Gastrocnemius medialis (tissue), 4 donors: ENCODE results near the gene ZMYM4.

Experiments
- POLR2A ChIP-seq, 2 donors: fragments of 450-650 bp; IDR thresholded peaks; one replicate each; pipeline ENCODE4 v1.6.1; 2017; ENCODE audit warnings: antibody characterized with exemption in 2 of 2, mild to moderate bottlenecking in 2 of 2, moderate library complexity in 2 of 2
- TF ChIP-seq, protein P1 (sequence below), 5 experiments: fragments of 450-650 bp in 3 of 5; fragments of 200-600 bp in 2 of 5; sonication (generic) in 2 of 5; IDR thresholded peaks in 4 of 5; conservative IDR thresholded peaks in 1 of 5; 1 replicate in 4 of 5; 2 replicates in 1 of 5; pipeline ENCODE4 v1.5.1; 2016 to 2019; ENCODE audit warnings: antibody characterized with exemption in 5 of 5, mild to moderate bottlenecking in 3 of 5, moderate library complexity in 3 of 5

DNA sequence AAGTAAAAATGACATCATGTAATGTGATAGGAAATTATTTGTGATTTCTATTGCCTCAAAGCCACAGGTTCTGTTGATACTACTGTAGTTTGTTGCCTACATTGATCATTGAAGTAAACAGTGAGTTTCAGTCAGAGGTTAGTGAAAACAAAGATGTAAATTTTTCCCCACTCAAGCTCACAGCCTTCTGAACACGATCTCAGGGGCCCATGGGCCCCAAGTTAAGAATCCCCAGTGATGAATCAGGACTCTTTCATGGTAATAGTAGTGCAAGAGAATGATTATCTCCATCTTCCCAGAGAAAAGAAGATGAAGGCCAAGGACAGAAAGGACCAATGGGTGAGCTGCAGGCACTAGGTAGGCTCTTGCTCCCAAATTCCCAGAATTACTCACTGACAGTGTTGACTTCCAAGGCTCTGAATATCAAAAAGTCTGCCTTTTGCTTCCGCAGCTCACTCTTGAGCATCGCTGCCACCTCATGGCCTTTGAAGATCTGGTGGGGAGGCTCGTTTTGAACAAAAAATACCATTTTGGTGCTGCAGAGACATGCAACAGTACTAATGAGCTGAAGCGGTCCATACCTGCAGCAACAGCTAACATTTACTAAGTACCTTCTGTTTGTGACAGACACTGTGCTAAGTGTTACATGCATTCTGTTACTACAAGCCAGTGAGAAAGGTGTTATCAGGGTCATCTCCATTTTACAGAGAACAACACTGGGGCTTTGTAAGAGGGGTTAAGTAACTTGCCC lies 175.4 kb downstream of the ZMYM4 start:
- TF ChIP-seq, protein P1, sequence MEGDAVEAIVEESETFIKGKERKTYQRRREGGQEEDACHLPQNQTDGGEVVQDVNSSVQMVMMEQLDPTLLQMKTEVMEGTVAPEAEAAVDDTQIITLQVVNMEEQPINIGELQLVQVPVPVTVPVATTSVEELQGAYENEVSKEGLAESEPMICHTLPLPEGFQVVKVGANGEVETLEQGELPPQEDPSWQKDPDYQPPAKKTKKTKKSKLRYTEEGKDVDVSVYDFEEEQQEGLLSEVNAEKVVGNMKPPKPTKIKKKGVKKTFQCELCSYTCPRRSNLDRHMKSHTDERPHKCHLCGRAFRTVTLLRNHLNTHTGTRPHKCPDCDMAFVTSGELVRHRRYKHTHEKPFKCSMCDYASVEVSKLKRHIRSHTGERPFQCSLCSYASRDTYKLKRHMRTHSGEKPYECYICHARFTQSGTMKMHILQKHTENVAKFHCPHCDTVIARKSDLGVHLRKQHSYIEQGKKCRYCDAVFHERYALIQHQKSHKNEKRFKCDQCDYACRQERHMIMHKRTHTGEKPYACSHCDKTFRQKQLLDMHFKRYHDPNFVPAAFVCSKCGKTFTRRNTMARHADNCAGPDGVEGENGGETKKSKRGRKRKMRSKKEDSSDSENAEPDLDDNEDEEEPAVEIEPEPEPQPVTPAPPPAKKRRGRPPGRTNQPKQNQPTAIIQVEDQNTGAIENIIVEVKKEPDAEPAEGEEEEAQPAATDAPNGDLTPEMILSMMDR (IDR thresholded peaks at IDR 0.05 in 4 of 5, conservative IDR thresholded peaks at IDR 0.05 in 1 of 5): no peak
- no peak for TF ChIP-seq POLR2A (IDR thresholded peaks at IDR 0.05)
